ENCODE data around the gene COL8A1.
A peak's percentile ranks its signal among the peaks of the same experiment; 100 is the strongest.

Gene COL8A1

DNA sequence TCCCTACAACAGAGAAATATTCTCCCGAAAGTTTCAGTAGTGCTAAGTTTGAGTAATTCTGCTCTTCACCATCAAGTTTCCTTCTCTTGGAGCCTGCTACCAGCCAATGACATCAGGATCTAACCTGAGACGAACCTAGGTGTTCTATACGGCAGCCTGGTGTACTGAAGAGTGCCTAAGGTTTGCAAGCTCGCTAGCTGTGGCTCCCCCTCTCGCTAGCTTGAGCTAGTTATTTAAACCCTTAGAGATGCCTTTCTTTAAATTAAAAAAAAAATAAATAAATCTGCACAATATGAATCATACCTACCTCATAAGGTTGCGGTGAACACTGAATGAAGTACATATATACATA is 1.4 kb upstream of the COL8A1 start:
- no peak for DNase-seq
- in situ Hi-C loops (cut with MboI; ENCODE audit: low pct_unique_long_range_greater_than_20kb, low sequenced_read_pairs), result no loop called here

DNA sequence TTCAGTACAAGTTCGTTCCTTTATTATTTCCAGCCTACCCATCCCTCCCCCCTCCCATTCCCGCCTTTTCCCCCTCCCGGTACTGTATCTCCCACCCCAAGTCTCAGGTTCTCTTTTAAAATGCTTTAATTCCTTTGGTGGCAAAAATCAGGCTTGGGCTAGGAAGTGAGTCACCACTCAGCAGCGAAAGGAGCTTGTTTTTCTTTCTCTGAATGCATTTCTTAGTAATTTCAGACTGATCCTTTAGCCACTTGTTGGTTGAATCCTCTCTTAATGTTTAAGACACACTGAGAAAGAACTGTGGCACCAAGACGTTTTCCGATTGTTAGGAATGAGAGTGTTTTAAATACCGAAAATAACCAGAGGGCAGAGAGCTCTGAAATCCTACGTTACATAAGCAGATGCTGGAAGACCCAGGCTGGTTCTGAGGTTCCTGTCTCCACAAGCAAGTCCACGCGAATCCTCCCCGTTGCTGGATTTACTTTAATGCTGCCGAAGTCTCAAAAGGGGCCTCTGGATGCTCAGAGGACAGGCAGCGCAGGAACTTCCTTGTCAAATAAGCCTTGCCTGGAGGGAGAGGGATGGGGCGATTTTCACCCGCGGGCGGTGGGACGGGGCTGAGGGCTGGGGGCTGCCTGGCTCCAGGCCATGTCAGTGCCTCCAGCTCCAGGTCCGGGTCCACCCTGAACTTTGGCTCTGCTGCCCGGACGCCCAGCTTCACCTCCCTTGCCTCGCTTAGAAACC is 854 bp upstream of the COL8A1 start:
- peak; percentile 4 for DNase-seq
- in situ Hi-C loops (cut with MboI; ENCODE audit: low pct_unique_long_range_greater_than_20kb, low sequenced_read_pairs), result no loop called here

- no peak for DNase-seq
- in situ Hi-C loops (cut with MboI; ENCODE audit: low pct_unique_long_range_greater_than_20kb, low sequenced_read_pairs), result no loop called here
Measured at GRCh38 chr3:99639579-99639978, 1.2 kb downstream of the COL8A1 start.

DNA sequence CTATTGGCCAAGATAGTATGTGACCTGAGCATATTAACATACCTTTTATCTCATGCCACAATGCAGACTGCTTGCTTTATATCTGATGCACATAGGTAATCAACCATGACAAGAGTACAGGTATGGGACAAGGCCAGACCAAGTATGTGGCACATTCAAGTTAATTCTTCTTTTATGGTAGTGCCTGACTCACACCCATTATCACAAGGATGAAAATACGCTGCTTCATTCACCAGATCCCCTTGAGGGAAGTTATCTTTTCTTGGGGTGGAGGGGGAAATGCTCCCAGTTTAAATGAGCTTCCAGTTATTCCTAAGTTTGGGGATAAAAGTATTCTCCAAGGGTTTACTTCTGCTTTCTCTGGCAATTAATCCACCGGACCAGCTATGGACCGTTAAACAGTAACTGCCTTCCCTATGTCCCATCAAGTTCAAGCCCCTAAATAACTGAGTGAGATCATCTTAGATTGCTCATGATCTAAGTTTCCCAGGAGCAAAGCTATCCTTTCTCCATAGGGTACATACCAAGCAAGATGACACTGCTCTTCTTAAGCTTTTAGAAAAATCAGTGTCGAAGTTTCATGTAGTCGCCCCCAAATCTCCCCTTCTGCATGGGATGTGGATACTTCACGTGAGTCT is 1.9 kb downstream of the COL8A1 start:
- DNase-seq, result no peak
- in situ Hi-C loops (cut with MboI; ENCODE audit: low pct_unique_long_range_greater_than_20kb, low sequenced_read_pairs), result no loop called here

DNA sequence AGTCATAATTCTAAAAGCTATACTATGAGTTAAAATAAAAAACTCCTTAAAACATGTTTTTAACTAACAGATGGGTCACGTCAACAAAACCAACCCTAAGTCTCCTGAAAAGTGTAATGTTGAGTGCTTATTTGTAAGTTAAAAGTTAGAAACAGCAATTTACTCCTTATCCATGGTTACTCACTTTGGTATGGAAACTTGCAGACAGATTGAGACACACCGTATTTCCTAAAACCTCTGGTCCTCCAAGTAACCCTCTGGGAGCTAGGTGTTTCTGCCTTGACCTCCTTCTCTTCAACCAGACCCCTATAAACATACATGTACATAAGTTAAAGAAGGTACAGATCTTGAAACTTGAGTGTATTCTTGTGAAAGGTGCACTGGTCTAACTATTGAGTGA is 3.1 kb downstream of the COL8A1 start:
- in situ Hi-C loops (cut with MboI; ENCODE audit: low pct_unique_long_range_greater_than_20kb, low sequenced_read_pairs), result no loop called here
- DNase-seq, result no peak

GRCh38 chr3:99641982-99642381 is 3.6 kb downstream of the COL8A1 start:
- no peak for DNase-seq
- in situ Hi-C loops (cut with MboI; ENCODE audit: low pct_unique_long_range_greater_than_20kb, low sequenced_read_pairs), result no loop called here

GRCh38 chr3:99644017-99644416 is 5.6 kb downstream of the COL8A1 start:
- no peak for DNase-seq
- in situ Hi-C loops (cut with MboI; ENCODE audit: low pct_unique_long_range_greater_than_20kb, low sequenced_read_pairs), result no loop called here

DNA sequence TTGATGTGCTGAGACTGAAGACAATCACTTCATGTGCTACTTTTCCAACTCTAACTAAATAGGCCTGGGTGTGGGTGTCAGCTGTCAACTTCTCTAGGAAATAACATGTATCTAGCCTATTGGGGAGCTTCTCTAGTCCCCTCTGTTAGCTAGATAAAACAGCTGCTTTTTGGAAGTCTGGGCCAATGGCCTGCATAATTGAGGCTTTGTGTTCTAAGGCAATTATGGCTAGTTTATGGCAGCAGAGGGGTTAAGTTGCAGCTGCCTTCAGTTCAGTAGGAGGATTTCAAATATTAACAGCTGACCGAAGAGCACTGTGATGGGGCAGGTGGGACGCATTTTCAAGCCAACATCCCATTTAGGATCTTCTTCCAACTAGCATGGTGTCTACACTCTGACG is 6.4 kb downstream of the COL8A1 start:
- no peak for DNase-seq
- in situ Hi-C loops (cut with MboI; ENCODE audit: low pct_unique_long_range_greater_than_20kb, low sequenced_read_pairs), result no loop called here

GRCh38 chr3:99645277-99646106 is 7.1 kb downstream of the COL8A1 start:
- peak; percentile 22 for DNase-seq

DNA sequence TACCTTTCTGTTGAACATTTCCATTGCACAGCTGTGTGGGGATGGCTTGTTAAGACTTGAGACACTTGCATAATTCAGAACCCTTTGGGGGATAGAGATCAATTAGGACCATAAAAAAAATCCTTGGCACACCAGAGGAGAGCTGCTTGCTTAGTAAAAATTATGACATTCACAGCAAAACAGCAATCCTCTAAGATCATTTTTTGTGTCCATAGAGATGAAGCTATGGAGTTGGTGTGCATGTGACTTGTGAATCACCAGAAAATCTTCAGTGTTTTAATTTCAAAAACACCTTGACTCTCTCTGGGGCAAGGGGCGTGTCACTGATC is 7.7 kb downstream of the COL8A1 start:
- DNase-seq, result no peak
- in situ Hi-C loops (cut with MboI; ENCODE audit: low pct_unique_long_range_greater_than_20kb, low sequenced_read_pairs), result no loop called here

More at GRCh38 chr3:99645277-99646106, 7.1 kb downstream of the COL8A1 start:
- in situ Hi-C loops (cut with MboI; ENCODE audit: low pct_unique_long_range_greater_than_20kb, low sequenced_read_pairs), result no loop called here

DNA sequence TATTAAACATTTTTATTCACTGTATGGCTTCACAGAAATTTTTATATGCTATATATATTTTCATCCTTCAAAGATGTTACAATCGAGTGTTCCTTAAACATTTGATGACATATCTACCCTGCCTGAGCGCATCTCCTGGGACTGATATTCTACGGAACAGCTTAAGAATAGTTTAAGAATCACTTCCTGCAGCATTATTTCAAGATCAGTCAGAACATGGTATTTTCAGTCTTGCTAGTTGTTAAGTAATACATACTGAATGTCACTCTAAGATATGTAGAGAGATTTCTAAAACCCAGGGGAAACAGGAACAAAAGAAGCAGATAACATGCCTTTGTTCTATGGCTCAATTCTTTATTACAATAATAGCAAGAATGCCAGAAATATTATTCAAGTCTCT is 8.7 kb downstream of the COL8A1 start:
- in situ Hi-C loops (cut with MboI; ENCODE audit: low pct_unique_long_range_greater_than_20kb, low sequenced_read_pairs), result no loop called here
- DNase-seq, result no peak

GRCh38 chr3:99648101-99648500 is 9.7 kb downstream of the COL8A1 start:
- DNase-seq, result no peak
- in situ Hi-C loops (cut with MboI; ENCODE audit: low pct_unique_long_range_greater_than_20kb, low sequenced_read_pairs), result no loop called here

- DNase-seq, result no peak
- in situ Hi-C loops (cut with MboI; ENCODE audit: low pct_unique_long_range_greater_than_20kb, low sequenced_read_pairs), result no loop called here
Measured at GRCh38 chr3:99648516-99648915, 10.1 kb downstream of the COL8A1 start.

- in situ Hi-C loops (cut with MboI; ENCODE audit: low pct_unique_long_range_greater_than_20kb, low sequenced_read_pairs), result no loop called here
- no peak for DNase-seq
Measured at GRCh38 chr3:99651531-99651930, 13.1 kb downstream of the COL8A1 start.

GRCh38 chr3:99656624-99657023 is 18.2 kb downstream of the COL8A1 start:
- in situ Hi-C loops (cut with MboI; ENCODE audit: low pct_unique_long_range_greater_than_20kb, low sequenced_read_pairs), result no loop called here
- no peak for DNase-seq

DNA sequence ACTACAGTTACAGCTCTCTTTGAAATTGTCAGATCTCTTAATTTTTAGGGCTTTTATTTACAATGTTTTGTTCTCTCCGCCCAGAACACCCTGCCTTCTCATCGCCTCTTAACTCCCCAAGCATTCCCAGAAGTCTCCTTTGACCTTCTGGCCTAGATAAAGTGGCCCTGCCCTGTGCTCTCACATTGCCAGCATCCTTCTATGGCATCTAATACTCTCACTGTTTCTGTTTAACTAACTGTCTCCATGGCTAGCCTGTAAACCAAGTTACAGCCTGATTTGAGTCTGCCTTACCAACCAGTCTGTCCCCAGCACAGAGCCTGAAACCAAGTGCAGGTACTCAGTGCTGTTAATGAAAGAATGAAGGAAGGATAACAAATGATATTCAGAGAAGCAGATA is 19.9 kb downstream of the COL8A1 start:
- in situ Hi-C loops (cut with MboI; ENCODE audit: low pct_unique_long_range_greater_than_20kb, low sequenced_read_pairs), result no loop called here

DNA sequence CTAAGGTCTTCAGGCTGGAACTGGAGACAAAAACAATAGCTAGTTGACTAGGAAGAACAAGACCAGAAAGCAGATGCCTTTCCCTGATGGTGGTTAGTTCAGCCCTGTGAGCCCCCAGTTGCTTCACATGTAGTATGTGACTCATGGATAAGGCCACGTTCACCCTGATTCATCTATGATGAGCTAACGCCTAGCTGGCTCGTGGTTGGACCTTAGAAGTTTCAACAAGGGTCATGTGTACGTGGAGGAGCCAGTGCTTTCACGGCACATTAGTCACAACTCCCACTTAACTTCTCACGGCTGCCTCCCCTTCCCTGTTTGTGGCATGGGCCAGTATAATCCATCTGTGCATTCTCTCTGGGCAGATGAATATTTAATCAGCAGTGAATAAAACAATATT is 20.6 kb downstream of the COL8A1 start:
- no peak for DNase-seq
- in situ Hi-C loops (cut with MboI; ENCODE audit: low pct_unique_long_range_greater_than_20kb, low sequenced_read_pairs), result no loop called here

More for the DNA sequence above, 19.9 kb downstream of the COL8A1 start:
- DNase-seq, result no peak

- no peak for DNase-seq
- in situ Hi-C loops (cut with MboI; ENCODE audit: low pct_unique_long_range_greater_than_20kb, low sequenced_read_pairs), result no loop called here
Measured at GRCh38 chr3:99659951-99660350, 21.6 kb downstream of the COL8A1 start.

GRCh38 chr3:99662838-99663570 is 24.6 kb downstream of the COL8A1 start:
- DNase-seq, result no peak
- in situ Hi-C loops (cut with MboI; ENCODE audit: low pct_unique_long_range_greater_than_20kb, low sequenced_read_pairs), result no loop called here

DNA sequence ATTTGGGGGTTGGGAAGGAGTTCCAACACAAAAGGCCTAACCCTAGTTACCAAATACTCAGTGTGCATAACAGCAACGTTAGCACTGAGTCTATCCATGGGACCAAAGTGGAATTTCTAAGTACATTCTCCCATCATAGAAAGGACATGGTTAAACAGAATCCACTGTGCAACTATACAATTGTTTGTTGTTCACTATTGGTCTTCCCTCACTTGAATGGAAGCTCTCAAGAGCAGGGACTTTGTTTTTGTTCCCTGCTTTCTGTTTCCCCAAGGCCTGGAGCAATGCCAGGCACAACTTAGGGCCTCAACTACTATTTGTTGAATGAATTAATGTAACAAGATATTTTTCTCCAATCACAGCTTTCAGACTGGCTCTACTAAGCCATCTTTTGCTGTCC is 25.6 kb downstream of the COL8A1 start:
- in situ Hi-C loops (cut with MboI; ENCODE audit: low pct_unique_long_range_greater_than_20kb, low sequenced_read_pairs), result no loop called here
- DNase-seq, result no peak
